Endometrium (tissue), 2 donors: Measurements from ENCODE around the gene GOLGA2.

Experiments
- FAIRE-seq: peaks from 2 replicates; lab custom pipeline; 2012; peaks lifted over from hg19 to GRCh38; lab: Jason Lieb, UNC
- donor health status: control.
- donor health status: control.

GOLGA2 gene

DNA sequence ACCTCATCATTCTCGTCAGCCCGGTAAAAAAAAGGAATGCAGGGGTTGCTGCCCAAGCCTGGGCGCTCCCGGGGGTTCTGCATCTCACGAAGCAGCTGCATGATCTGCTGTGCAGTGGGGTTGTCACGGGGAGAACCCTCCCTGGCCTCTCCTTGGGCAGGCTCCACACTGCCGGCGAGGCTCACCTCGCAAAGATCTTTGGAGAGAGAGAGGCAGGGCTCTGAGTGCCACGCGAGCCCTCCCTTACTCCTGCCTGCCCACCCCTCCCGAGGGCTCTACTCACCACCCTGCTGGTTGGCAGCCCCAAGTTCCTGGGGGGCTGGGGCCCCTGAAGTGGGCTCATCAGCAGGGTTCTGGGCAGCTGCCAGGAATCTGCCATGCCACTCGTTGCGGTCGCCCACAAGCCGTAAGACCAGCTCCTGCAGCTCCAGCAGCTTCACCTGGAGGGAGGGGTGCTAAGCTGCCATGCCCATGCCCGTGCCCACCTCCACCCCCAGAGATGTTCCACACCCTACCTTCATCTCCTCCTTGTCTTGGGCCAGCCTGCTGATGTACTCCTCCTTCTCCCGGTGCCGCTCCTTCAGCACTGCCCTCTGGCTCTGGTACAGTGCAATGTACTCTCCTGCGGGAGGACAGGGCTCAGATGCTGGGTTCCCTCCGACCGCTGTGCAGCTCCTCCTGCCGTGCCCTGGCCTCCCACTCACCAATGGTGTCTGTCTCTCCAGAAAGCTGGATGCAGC is 18.6 kb downstream of the GOLGA2 start:
- FAIRE-seq, result no peak

DNA sequence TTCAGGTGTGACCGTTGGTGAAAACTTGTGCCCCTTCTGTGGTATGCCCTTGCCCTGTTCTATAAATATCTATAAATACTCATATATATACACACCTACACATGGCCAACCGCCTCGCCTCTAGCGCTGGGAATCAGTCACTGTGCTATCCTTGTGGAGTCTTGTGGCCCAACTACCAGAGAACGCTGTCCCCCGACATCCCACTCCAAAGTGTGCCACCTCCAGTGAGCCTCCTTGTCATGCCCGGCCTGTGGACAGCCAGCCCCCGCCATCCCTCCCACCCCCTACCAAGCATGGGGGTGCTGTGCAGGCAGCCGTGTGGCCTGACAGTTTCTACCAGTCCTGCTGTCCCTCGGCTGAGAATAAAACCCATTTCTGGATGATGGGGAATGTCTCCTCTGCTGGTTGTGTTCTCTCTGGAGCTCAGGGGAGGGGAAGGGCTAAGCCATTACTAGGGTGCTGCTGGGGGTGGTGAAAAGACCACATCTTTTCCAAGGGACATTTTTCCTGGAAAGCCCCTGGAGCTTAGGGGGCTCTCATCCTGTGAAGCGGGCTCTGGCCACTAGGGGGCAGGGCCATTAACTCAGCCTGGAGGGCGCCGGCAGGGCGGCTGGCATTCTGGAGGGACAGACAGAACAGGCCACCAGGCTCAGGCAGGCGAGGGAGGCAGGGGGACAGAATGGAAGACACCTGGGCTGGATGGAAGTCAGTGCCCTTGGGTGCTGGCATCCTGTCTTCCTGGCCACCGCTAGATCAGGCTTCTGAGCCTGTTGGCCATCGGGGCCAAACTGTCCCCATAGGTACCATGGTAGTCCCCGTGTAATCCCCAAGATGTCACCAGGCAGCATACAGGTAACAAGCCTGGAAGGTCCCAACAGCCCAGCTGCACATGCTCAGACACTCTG is 20.7 kb downstream of the GOLGA2 start:
- FAIRE-seq, result no peak

DNA sequence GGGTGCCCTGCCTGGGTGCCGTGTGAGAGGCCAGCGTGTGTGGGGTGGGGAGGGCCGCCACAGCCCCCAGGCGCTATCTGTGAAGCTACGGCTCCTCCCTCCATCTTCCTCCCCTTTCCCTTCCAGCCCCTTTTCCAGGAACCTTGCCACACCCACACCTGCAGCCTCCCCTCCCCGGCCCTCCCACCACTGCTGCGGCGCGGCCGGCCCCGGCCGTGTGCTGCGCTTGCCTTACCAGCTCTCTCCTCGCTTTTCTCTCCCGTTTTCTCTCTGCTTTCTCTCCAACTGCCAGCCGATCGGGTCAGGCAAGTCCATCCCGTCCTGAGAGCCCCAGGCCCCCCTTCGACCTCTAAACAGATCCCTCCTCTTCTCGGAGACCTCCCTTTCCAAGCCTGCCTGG is 21.4 kb downstream of the GOLGA2 start:
- FAIRE-seq, result no peak

DNA sequence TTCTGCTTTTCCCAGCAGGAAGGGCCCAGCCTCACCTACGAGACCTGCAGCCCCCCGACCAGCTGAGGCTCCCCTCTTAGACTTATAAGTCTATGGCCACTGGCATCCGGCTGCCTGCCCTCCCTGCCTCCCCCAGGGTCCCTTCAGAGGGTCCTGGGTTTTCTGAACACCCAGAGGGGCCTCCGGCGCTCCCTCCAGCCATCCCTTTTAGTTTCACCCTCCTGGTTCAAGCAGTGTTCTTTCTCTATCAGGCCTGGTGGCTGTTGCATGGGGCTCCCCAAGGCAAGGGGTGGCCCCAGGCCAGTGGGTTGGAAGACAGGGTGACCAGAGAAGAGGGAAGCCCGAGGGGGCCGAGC is 21.8 kb downstream of the GOLGA2 start:
- no peak for FAIRE-seq

DNA sequence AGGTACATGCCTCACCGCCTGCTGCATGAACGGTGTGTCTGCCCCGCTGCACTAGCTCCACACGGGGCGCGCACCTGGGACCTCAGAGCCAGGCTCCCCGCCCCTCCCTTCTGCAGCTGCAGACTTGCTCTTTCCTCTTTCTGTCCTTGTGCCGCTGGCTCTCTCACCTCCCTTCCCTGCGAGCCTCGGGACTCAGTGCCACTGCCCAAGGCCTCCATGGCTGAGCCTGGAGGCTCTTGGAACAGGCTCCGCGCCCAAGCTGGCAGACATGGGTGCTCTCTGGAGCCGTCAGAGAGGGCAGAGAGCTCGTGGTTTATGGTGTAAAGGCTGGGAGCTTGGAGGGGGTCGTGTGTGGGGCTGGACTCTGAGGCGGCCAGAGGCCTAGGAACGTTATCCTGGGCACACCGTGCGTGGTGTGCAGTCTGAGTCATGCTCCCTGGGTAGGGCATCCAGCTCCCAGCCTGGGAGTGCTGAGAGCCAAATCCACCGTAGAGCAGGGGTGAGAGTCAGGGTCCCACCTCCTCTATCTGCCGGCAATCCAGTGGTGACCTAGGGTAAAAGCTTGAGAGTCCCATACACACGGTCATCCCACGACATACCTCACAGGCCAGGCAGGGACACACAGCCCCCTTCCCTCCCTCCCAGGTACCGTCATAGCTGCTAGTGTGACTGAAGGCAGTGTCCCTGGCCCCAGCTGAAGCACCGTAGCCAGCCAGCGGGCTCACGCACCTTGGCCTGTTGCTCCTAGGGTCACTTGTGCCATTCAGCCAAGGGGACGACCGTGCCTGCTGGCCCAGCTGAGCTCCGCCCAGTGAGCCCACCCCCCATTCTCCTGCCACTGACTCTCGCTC is 22.4 kb downstream of the GOLGA2 start:
- no peak for FAIRE-seq

DNA sequence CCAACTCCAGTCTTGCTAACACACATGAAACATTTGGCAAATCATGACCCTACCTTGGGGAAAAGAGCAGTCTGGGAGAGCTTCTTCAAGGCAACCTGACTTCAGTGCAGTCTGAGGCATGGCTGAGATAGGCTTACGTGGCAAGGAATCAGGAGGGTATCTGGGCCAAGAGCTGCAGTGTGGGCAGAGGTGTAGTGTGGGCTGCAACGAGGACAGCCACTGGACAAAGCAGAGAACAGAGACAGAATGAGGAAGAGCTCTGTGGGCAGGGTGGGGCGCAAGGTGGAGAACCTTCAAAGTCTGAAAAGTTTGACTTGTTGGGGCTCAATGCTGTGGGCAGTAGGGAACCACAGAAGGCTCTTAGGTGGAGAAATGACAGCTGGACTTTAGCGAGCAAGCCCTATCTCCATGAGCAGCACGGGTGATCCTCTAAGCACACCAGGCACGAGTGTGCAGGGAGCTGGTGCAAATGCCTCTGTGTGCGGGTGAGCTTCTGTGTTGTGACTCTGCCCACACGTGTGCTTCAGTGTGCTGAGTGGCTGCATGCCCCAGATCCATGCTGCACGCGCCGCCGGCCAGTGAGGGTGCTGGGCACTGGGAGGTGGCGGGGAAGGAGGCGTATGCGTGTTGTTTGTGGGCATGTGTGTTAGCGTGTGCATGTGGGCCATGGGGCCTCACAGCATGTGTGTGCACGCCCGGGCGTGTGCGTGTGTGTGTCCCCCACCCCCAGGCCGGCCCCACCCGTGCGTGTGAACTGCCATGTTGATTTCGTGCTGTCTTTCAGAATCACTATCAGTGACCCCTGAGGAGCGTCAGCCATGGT is 23.3 kb downstream of the GOLGA2 start:
- FAIRE-seq, result no peak

DNA sequence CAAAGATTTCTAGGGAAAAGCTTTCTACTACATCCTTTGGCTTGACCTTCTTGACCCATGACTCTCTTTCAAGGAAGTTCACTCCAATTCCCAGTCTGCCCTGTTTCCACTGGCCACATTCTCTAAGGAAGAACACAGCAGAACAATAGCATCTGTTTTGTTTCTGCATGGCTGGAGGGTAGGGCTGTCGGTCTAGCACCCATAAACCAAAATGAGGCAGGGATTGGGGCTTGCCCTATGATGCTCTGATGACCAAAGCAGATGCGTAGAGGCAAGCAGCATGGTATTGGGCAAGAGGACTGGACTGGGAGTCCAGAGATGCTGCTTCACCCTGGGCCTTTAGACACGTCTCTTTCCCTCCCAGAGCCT is 24.1 kb downstream of the GOLGA2 start:
- FAIRE-seq, result no peak

DNA sequence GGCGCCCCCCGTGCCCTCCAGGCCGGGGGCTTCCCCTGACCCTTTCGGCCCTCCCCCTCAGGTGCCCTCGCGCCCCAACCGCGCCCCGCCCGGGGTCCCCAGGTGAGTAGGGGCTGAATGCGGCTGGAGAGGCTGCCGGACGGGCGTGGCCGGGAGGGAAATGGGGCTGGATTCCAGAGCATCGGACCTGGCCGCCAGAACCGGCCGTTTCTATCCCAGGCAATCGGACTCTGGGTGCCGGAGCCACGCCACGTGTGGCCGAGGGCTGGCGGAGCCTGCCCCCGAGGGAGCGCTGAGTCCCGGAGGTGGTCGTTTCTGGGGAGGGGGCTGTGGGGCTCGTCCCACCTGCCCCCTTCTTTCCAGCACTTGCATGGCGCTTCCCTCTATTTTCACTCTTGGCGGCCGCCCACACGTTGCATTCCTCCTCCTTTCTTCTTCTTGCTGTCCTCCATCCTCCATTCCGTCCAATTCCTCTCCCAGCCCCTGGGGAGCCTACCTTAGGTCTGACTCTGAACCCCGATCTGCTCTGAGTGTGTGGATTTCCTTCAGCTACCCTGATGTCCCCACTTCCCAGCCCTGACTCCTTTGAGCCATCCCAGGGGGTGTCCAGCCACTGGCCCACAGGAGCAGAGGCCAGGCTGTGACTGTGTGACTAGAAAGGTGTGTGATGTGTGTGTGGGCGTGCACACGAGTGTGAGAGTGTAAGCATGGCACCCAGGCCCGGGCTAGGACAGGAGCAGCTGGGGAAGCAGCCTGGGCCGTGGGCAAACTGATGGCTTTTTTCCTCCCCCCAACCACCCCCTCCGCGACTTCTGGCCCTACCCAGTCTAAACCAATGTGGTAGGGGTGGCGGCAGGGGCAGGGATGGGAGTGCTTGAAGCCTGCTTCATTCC is 24.7 kb downstream of the GOLGA2 start:
- FAIRE-seq, result no peak

DNA sequence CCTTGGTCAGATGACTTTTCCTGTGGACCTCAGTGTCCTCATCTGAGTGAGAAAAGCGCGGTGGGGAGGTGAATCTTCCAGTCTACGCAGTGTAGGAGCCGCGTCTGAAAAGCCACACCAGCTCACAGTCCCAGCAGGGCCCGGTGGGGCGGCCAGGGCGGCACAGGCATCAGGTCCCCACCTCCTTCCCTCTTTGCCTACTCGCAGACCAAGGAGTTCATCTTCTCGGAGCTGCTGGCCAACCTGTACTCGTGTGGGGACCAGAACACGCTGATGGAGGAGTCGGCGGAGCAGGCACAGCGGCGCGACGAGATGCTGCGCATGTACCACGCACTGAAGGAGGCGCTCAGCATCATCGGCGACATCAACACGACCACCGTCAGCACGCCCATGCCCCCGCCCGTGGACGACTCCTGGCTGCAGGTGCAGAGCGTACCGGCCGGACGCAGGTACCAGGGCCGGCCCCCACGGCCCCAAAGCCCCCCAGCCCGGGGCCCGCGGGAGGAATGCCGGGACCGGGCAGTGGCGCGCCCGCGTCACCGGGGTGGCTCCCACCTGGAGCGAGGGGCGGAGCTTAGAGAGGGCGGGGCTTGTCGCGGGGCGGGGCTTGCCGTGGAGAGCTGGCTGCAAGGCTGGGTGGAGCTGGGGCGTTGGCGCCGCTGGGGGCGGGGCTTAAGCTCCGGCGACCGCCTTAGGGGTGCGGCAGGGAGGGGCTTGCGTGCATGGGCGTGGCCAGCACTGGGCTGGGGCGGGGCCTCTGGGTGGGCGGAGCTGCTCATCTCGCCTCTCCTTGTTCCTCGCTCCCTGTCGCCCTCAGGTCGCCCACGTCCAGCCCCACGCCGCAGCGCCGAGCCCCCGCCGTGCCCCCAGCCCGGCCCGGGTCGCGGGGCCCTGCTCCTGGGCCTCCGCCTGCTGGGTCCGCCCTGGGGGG is 25.6 kb downstream of the GOLGA2 start:
- FAIRE-seq, result no peak

DNA sequence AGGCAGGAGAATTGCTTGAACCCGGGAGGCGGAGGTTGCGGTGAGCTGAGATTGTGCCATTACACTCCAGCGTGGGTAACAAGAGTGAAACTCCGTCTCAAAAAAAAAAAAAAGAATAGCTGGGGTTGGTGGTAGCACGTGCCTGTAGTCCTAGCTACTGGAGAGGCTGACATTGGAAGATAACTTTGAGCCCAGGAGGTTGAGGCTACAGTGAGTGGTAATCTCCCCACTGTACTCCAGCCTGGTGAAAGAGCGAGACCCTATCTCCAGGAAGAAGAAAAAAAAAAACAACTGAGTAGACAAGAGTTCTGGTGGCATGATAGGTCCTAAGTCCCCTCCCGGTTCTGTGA is 26.3 kb downstream of the GOLGA2 start:
- FAIRE-seq, result no peak

DNA sequence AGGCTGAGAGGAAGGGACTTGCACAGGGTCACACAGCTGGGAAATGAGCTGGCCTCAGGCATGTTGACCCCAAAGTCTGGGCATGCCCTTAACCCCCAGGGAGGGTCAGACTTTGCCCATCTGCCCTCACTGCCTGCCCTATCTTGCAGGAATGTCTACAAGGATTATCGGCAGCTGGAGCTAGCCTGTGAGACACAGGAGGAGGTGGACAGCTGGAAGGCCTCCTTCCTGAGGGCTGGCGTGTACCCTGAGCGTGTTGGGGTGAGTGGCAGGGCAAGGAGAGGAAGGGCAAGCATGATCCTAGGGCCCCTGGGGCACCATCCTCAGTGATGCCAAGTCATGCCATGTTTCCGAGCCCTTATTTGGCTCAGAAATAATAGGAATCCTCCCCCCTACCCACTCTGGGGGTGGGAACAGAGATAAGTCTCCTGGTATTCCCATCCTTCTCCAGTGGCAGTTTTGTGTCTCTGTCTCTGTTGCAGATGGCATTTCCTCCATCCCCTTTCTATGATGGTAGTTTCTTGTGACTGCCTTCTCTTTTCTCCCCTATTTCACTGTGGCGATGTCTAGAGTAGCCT is 28.5 kb downstream of the GOLGA2 start:
- FAIRE-seq, result no peak

DNA sequence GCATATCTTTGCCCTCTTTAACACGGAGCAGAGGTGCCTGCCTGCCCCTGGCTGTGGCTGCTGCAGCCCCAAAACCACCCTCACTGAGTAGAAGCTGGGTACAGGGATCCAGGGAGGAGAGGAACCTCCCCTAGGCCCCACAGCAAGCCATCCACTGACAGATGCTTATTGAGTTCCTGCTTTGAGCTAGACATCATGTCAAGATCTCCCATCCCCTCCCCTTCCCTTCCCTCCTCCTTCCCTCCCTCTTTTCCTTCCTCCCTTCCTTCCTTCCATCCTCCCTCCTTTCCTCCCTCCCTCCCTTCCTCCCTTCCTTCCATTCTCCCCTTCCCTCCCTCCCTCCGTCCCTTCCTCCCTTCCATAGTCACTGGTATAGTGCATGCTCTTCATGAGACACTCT is 29.3 kb downstream of the GOLGA2 start:
- no peak for FAIRE-seq

DNA sequence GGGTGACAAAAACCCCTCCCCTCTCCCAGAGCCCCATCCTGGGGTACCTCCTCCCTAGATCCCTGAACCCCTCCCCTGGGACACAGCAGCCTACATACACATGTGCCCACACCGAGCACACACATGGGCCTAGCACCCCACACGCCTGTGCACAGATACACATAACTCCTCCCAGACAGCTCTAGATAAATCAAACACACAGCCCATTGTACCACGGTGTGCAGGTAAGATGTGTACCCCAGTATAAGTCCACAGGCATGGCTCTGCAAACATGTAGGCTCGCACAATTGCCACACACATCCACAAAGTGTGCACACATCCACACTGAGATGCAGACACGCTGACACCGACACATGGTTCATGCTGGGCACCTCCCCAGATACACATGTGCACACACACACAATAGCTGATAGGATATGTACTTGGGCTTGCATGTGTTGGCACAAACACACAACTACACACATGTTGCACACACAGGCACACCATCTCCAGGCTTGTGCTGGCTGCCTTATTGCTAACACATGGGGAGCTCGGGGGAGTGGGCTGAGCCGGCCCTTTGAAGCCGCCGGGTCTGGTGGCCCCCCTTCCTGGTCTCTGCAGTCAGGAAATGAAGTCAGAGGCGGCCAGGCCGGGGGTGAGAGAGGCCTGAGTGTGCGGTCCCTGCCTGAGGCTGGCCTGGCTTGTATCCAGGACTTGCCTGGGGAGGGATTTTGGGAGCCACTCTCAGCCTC is 30.2 kb downstream of the GOLGA2 start:
- FAIRE-seq, result no peak

DNA sequence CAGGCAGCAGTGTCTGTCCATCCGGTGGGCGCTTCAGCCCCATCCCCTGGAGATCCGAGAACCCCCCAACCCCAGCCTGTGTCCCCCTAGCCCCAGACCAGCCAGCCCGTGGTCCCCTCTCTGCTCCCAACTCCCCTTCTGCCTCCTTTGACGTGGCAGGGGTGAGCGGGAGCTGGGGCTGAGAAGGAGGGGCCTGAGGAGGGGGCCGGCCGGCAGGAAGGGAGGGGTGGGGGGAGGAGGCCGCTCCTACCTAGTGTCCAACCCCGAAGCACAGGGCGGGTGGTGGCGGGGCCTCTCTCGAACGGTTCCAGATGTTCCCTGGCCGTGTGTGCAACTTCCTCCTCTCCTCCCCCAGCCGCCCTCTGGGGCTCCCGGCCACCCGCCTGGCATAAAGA is 31.0 kb downstream of the GOLGA2 start:
- FAIRE-seq, result no peak

DNA sequence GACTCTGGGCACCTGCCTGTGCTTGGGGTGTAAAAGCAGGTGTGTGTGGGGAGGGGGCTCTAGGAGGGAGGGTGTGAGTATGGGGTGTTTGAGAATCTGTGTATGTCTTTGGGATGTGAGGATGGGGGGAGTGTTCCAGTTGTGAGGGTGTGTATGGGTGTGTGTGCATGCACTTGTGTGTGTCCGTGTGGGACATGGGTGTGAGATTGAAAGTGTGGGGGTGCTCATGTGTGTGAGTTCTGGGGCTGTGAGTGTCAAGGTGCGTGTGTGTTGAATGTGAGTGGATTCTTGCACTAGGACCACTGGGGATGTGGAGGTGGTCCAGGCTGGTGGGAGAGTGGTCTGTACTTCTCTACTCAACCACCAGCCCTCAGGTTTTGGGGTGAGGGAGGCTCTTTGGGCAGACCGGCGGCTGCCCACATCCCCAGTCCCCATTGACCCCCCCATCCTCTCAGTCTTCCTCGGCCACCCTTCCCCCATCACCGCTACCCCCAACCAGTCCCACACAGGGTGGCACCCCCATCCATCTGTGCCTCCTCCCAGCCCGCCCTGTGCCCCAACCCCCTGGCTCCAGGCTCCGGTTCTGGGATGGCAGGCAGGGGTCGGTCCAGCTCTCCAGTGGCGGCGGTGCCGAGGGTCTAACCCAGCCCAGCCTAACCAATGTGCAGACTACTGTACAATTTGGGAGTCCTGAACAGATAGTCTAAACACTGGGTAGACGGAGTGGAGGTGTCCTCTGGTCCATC is 31.5 kb downstream of the GOLGA2 start:
- no peak for FAIRE-seq

DNA sequence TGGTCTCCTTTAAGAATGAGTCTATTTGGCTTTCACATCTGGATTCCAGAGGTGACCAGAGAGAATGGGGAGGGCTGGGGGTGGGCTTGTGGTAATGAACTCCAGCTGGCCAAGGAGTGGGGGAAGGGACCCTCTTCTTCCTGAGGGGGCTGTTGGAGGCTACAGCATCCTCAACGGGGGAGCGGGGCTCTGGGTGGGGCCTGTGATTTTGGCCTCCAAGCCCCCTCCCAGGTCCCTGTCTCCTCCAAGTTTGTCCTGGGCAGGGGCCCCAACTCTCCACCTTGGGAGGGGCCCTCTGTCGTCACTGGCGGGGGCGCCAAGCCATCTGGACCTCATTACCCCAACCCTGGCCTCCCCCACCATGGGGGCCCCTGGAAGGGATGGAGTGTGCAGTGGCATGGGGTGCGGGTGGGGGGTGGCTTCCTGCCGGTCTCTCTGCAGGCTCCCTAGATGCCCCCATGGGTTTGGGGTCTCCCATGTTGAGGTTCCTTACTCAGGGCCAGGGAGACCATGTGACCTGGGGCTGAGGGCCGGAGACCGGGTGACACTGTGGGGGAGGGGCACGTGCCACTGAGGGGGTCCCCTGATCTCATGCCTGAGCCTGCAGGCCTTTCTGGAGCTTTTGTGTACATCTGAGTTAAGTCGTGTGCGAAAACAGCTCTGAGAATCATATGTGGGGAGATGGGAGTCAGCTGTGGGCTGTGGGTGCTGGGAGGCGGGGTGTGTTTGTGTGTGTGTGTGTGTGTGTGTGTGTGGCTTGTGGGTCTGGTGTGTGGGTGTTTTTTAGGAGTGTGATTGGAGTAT is 32.4 kb downstream of the GOLGA2 start:
- no peak for FAIRE-seq

DNA sequence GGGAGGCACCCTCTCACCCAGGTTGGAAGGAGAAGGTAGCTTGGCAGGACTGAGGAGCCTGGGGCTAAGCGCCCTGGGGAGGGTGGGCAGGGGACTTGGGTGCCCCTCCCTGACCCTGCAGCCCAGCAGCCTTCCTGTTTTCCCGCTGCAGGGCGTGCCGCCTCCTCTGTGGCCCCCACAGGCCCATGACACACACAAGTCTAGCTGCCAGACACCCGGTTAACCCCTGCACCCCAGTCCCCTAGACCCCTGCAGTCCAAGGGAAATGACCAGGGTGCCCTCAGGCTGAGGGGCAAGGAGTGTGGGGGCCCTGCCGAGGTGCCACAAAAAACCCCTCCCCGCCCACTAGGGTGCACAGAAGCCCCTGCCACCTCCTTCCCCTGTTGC is 33.0 kb downstream of the GOLGA2 start:
- no peak for FAIRE-seq
